ENCODE data around the gene ABHD8.
A peak's percentile ranks its signal among the peaks of the same experiment; 100 is the strongest.

ABHD8 gene

DNA sequence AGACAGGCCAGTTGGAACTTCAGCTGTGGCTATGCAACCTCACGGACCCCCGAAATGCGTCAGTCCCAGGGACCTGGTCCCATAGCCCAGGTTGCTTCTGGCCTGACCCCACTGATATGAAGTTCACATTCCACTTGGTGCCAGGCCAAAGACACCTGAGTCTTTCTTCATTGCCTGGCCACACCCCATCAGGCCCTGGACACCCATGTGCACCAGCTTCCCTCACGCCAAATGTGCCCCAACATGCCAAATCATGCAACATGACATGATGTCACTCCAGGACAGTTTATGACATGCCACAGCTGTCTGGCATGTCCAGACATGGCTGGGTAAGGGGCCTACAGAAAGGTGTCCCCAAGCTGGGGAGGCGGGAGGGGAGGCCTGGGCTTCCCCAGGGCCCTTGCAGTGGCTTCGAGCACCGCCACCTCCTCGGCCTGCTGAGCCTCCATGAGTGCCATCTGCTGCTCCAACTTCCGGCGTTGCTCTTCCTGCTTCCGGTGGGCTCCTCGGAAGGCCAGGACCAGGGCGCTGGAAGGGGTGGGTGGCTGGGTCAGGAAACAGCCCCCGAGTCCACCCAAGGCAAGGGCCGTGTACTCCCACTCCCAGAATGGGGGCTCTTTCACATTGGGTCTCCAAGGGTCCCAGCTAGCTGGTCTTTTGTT is 53.2 kb downstream of the ABHD8 start:
- H3K4me3 ChIP-seq (replicated peaks; ENCODE audit: low read depth, low read length): no peak overlapping the region
- TF ChIP-seq, protein P1, sequence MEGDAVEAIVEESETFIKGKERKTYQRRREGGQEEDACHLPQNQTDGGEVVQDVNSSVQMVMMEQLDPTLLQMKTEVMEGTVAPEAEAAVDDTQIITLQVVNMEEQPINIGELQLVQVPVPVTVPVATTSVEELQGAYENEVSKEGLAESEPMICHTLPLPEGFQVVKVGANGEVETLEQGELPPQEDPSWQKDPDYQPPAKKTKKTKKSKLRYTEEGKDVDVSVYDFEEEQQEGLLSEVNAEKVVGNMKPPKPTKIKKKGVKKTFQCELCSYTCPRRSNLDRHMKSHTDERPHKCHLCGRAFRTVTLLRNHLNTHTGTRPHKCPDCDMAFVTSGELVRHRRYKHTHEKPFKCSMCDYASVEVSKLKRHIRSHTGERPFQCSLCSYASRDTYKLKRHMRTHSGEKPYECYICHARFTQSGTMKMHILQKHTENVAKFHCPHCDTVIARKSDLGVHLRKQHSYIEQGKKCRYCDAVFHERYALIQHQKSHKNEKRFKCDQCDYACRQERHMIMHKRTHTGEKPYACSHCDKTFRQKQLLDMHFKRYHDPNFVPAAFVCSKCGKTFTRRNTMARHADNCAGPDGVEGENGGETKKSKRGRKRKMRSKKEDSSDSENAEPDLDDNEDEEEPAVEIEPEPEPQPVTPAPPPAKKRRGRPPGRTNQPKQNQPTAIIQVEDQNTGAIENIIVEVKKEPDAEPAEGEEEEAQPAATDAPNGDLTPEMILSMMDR (IDR thresholded peaks at IDR 0.05; ENCODE audit: low read length, missing control alignments): no peak
- no peak for DNase-seq (ENCODE audit: low read depth)

GRCh38 chr19:17248011-17248776 is 55.0 kb downstream of the ABHD8 start:
- DNase-seq (ENCODE audit: low read depth): no peak
- H3K4me3 ChIP-seq (replicated peaks; ENCODE audit: low read depth, low read length): no peak overlapping the region
- TF ChIP-seq, protein P1 (IDR thresholded peaks at IDR 0.05; ENCODE audit: low read length, missing control alignments): no peak

DNA sequence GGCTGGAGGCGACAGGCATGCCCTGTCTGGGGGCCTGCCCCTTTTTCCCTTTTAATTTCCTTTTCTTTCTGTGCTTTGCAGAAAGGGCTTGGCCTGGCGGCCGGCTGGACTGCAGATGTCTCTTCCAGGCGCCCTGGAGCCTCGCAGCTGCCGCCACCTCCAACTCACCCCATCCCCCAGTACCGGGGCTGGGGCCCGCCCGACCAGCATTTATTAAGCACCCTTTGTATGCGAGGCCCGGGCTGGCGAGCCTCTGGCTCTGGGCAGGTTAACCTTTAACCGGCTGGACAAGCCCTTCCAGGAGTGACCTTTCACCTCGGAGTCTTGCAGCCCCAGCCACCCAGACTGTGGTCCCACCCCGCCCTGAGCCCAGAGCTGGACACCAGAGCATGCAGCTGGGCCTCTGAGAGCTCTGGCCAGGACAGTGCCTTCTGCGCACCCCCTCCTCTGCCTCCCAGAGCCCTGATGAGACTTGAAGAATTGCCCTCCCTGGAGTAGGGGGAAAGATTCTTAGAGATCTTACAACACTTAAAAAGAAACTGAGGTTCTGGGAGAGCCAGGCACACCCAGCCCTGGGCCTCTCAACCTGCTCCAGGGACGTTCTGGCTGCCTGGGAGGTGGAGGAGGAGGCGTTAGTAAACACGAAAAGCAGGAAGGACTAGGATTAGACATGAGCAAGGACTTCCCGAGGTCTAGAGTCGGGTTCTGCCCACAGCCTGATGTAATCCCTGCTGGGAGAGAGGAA is 56.4 kb downstream of the ABHD8 start:
- TF ChIP-seq, protein P1 (IDR thresholded peaks at IDR 0.05; ENCODE audit: low read length, missing control alignments): no peak
- no peak for DNase-seq (ENCODE audit: low read depth)
- H3K4me3 ChIP-seq (replicated peaks; ENCODE audit: low read depth, low read length): no peak overlapping the region

GRCh38 chr19:17245535-17245984 is 57.7 kb downstream of the ABHD8 start, which contains the start of gene NR2F6:
NR2F6 (minus strand) TSS chr19:17245919; CDS start chr19:17245220, 699 bp downstream.
- TF ChIP-seq, protein P1 (IDR thresholded peaks at IDR 0.05; ENCODE audit: low read length, missing control alignments): no peak
- peak within 1 kb of the TSS; percentile 89 for H3K4me3 ChIP-seq (replicated peaks; ENCODE audit: low read depth, low read length)
- no peak for DNase-seq (ENCODE audit: low read depth)

DNA sequence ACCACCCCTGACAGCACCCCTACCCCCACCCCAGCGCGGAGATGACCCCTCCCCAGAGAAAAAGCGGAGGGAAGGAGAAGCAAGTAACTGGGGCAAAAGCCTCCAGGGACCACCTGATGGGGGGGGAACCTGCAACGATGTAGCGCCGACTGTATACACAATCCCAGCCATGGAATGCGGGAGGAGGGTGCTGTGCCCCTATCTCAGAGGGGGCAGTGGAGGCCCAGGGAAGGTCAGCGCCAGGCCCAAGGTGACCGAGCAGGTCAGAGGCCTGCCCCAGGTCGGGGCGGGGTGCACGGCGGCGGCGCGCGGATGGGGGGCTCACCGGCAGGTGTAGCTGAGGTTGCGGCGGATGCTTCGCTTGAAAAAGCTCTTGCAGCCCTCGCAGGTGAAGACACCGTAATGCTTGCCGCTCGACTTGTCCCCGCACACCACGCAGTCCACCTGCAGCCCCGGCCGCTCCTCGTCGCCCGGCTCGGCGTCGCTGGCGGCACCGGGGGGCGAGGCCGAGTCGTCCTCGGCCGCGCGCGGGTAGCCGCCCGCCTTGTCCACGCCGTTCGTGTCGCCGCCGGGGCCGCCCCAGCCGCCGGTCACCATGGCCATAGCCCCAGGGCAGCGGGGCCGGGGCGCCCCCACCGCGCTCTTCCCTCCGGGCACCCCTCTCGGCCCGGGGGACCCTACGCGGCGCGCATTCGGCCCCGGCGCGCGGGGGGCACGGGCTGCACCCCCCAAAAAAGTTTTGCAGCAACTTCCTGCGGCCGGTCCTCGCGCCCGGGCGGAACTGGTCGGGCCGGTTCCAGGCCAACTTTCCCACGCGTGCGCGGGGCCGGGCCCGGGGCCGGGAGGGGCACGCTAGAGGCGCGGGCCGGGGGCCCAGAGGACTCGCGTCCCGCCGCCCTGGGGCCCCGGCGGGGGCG is 58.3 kb downstream of the ABHD8 start:
- TF ChIP-seq, protein P1 (IDR thresholded peaks at IDR 0.05; ENCODE audit: low read length, missing control alignments): no peak
- no peak for DNase-seq (ENCODE audit: low read depth)
- H3K4me3 ChIP-seq (replicated peaks; ENCODE audit: low read depth, low read length): peak overlapping the region; percentile 89
